Measurements from ENCODE around the gene TSEN54.

- TF ChIP-seq, protein P1, sequence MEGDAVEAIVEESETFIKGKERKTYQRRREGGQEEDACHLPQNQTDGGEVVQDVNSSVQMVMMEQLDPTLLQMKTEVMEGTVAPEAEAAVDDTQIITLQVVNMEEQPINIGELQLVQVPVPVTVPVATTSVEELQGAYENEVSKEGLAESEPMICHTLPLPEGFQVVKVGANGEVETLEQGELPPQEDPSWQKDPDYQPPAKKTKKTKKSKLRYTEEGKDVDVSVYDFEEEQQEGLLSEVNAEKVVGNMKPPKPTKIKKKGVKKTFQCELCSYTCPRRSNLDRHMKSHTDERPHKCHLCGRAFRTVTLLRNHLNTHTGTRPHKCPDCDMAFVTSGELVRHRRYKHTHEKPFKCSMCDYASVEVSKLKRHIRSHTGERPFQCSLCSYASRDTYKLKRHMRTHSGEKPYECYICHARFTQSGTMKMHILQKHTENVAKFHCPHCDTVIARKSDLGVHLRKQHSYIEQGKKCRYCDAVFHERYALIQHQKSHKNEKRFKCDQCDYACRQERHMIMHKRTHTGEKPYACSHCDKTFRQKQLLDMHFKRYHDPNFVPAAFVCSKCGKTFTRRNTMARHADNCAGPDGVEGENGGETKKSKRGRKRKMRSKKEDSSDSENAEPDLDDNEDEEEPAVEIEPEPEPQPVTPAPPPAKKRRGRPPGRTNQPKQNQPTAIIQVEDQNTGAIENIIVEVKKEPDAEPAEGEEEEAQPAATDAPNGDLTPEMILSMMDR (IDR thresholded peaks at IDR 0.05; ENCODE audit: low read depth, low read length, poor library complexity, severe bottlenecking) = no peak
- no peak for TF ChIP-seq EZH2phosphoT487 (IDR thresholded peaks at IDR 0.05; ENCODE audit: borderline replicate concordance, low read length)
These were observed 10.4 kb downstream of the TSEN54 start for GRCh38 chr17:75526555-75527270.
